SW 1271 (cell line): ENCODE measurements around the gene ARHGEF26.

Experiments
- DNase-seq, 2 experiments: peaks; one replicate each; lab custom pipeline; 2025; lab: John Stamatoyannopoulos, UW

Gene ARHGEF26

GRCh38 chr3:154113609-154114008 lies 7.6 kb upstream of the ARHGEF26 start:
- no peak for DNase-seq

- DNase-seq: no peak
Measured at GRCh38 chr3:154115332-154115731, 5.9 kb upstream of the ARHGEF26 start.

- no peak for DNase-seq
Measured at GRCh38 chr3:154119951-154120350, 1.2 kb upstream of the ARHGEF26 start.

- peak in 1 of 2 experiments; percentile 21 for DNase-seq
Measured at GRCh38 chr3:154121701-154122551, 736 bp downstream of the ARHGEF26 start.

DNA sequence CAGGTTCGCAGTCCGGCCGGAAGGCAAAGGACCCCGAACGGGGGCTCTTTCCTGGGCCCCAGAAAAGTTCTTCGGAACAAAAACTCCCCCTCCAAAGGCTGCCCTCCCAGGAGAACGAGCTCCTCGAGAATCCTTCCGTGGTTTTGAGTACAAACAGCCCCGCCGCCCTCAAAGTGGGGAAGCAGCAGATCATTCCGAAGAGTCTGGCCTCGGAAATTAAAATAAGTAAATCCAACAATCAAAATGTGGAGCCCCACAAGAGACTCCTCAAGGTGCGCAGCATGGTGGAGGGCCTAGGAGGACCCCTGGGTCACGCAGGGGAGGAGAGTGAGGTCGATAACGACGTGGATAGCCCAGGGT lies 1.3 kb downstream of the ARHGEF26 start:
- no peak for DNase-seq

GRCh38 chr3:154122912-154123559 lies 1.8 kb downstream of the ARHGEF26 start:
- no peak for DNase-seq

- DNase-seq: no peak
Measured at GRCh38 chr3:154123906-154124305, 2.7 kb downstream of the ARHGEF26 start.

DNA sequence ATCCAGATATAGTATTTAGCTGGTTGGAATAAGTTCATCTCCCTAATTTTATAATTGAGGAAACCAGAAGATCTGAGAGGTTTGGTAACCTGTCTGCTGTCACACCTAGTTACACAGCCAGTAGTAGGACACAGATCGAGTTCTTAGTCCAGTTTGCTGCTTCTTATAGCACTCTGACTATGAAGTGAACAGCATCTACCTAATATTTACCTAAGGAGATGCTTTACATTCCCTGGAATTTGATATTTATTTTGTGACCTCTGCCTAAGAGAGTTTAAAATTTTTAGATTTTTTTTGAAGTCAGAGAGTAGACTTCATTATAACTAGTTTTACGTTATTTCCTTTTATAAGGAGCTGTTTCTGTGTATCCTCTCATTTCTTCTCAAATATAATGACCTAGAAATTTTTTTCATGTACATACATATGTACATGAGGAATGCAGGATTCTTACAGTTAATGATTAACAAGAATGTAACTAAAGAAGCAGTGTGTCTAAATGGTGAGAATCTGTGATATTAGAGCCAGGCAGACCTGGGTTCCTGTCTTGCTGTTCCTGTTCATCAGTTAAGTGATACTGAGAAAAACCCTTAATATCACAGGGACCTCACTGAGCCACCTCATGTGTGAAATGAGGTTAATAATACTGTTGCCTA lies 4.3 kb downstream of the ARHGEF26 start:
- DNase-seq: no peak

DNA sequence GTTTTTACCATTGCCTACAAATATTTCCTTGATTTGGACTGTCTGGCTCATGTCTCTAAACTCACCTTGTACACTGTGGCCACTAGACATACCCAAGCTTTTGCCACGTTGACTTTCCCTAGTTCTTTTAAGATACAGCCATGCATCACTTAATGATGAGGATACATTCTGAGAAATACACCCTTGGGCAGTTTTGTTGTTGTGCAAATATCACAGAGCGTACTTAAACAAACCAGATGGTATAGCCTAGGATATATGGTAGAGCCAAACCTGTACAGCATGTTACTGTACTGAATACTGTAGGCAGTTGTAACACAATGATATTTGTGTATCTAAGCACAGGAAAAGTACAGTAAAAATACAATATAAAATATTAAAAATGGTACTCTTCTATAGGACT lies 5.5 kb downstream of the ARHGEF26 start:
- no peak for DNase-seq

- no peak for DNase-seq
Measured at GRCh38 chr3:154129625-154130024, 8.4 kb downstream of the ARHGEF26 start.

DNA sequence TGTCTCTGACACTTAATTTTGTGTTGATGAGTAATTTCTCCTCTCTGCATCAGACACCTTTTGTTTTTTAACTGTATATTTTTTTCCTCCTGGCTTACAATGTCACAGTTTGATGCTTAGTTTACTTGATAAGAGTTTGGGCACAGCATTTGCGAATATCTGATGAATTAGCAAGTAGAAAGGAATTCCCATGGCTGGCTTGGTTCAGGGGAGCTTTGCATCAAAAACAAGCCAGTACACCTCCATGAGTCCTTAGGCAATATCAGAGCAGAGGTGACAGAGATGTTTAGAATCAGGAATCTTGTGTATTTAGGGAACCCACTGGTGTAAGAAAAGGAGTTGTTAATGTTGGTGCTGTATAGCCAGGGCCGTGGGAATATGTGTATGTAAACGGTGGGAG lies 9.3 kb downstream of the ARHGEF26 start:
- DNase-seq: no peak

- no peak for DNase-seq
Measured at GRCh38 chr3:154131830-154132229, 10.6 kb downstream of the ARHGEF26 start.

- DNase-seq: no peak
Measured at GRCh38 chr3:154132777-154133375, 11.7 kb downstream of the ARHGEF26 start.

DNA sequence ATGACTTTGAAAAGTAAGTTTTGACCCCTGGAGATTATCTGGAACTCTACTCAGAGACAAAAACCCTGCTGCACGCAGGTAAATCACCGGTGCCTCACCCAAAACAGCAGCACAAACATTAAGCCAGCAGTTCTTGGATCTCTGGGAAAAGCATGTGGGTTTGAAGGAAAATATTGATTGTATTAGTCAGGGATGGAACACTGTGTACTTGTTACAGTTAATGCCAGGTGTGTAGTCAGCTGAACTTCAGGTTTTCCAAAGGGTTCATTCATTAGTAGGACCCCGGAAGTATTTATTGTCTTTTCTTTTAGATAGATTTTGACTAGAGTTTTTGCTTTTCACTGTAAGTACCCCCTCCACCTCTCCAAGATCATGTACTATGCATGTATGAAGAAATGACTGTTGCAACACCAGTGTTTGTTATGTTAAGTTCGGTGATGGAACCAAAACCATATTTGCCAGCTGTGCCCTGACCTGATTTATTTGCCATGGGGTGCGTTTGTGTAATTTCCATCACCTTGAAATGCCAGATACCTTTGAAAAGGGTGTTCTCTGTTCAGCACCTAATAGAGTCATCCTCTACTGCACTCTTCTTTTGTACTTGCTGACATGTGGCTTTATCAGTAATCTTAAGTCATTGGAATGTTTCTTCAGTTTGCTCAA lies 14.5 kb downstream of the ARHGEF26 start:
- no peak for DNase-seq

- no peak for DNase-seq
Measured at GRCh38 chr3:154137036-154137435, 15.8 kb downstream of the ARHGEF26 start.

DNA sequence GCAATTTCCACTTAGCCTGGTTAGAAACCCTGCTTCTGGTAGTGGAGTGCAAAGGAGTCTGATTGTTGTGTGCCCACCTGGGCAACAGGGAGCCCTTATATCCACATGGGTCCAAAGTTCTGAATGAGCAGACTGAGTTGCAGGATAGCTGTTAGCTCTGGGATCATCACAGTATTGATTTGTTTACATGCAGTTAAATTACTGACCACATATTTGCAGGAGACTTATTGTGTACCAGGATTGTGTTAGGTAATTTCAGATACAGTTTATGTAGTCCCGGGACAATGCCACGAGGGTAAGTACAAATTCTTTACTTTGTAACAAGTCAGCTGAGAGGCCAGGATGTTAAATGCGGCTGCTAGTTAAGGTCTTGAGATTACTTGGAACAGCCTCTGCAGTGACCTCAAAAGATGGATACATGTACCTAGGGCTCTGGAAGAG lies 18.8 kb downstream of the ARHGEF26 start:
- DNase-seq: no peak

DNA sequence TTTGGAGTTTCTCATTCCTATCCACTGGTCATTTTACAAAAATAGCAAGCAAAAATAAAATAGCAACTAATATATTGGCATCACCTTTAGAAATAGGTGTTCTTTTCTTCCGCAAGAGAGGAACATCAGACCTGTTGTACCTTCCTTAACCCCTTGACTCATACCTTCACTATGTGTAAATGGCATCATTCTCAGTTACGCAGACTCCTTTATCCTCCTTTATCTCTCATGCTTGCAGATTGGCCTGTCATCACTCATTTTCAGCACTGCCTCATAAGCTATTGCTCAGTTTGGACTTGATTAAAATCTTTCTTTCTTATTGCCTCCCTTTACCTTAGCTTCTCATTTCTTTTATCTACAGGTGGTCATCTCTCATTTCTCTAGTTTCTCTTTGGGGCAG lies 21.4 kb downstream of the ARHGEF26 start:
- no peak for DNase-seq

DNA sequence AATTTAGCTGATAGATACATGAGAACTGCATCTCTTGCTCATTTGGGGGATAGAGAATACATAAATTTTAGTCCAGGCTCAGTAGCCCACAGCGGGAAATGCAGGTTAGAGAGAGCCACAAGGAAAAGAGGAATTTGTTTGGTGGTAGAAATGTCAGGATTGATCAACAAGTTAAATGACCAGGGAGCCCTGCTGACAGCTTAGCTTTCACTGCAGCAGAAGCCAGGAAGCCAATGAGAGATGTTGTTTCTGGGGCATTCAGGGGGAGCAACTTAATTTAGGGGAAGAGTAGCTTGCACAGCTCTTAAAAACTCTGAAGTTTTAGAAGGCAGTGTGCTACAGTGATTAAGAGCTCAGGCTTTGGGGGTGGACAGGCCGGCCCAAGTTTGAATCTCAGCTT lies 22.7 kb downstream of the ARHGEF26 start:
- no peak for DNase-seq

DNA sequence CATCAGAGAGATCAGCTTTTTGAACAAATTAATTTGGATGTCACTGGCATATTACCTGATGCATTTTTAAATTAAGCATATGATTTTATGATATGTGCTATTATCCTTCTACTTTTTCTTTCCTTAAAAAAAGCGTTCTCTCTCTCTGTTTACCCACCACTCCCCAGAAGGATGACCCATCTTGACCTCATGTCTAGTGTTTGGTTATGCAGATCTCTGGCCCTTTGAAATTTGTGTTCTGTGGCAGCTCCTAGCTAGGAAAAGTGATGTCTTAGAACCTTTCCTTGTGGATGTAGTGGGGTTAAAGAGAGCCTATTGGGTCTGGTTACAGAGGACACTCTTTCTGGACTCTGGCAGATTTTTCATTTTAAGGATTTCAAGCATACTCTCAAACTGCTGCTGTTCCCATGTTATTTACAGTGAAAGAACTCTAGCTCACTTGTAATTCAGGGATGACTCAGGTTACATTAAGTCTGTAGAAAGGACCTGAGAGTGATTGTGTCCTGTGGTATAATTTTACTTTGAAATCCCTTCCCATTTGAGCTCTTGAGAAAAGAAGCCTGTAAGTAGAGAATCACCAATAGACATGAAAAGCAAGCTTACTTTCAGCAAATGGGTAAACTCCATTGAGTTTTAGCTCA lies 23.8 kb downstream of the ARHGEF26 start:
- no peak for DNase-seq

- no peak for DNase-seq
Measured at GRCh38 chr3:154148541-154148940, 27.4 kb downstream of the ARHGEF26 start.

- no peak for DNase-seq
Measured at GRCh38 chr3:154149286-154149685, 28.1 kb downstream of the ARHGEF26 start.

DNA sequence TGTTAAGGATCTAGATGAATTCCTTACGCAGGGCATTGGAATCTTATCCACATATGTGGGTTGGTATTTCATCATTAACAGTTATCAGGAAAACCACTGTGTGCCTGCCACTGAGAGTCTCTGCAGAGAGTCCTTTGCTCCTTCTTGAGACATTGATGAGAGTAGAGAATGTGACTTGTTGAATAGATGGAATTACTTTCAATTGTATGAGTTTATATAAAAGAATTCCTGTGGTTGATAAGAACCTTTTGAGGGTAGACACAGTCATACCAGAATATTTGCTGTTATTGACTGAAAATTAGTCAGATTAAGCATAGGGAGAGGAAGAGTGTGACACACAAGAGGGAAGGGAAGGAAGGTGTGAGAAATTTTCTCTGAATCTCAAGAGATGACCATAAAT lies 30.8 kb downstream of the ARHGEF26 start:
- DNase-seq: peak in 1 of 2 experiments; percentile 53
